Head of caudate nucleus (tissue), 42 donors: ENCODE measurements around the gene ITPRID2.
"Not testable (repeated sequence)": the region's sequence is repeated elsewhere in the genome, so short reads cannot be mapped to it uniquely, and the experiment has no call there.

Experiments used
- DNase-seq, 42 donors: peaks; one replicate each; pipeline versions ENCODE4 v3.0.0 to v3.0.0-alpha.2; 2020 to 2021; ENCODE audit warnings: mixed read lengths in 7 of 42
- intact Hi-C: fragments of 100-400 bp; cut with DNase I; formaldehyde crosslinking; loops from one replicate; pipeline ENCODE4 v1.15.0; 2022

ITPRID2 gene

GRCh38 chr2:181952404-181953226, 61.1 kb downstream of the ITPRID2 start:
- intact Hi-C loops, result no loop called here
- no peak for DNase-seq

GRCh38 chr2:181953881-181954537, 62.5 kb downstream of the ITPRID2 start:
- intact Hi-C loops, result no loop called here
- DNase-seq, result peak in 39 of 42 donors; percentile 7 to 87 (median 64)

- no peak for DNase-seq
- intact Hi-C loops, result no loop called here
Measured at GRCh38 chr2:181954538-181954883, 63.0 kb downstream of the ITPRID2 start.

- intact Hi-C loops, result no loop called here
- DNase-seq, result no peak
Measured at GRCh38 chr2:181955010-181955409, 63.5 kb downstream of the ITPRID2 start.

GRCh38 chr2:181955866-181956265, 64.3 kb downstream of the ITPRID2 start:
- DNase-seq, intact Hi-C loops: not testable (repeated sequence)

DNA sequence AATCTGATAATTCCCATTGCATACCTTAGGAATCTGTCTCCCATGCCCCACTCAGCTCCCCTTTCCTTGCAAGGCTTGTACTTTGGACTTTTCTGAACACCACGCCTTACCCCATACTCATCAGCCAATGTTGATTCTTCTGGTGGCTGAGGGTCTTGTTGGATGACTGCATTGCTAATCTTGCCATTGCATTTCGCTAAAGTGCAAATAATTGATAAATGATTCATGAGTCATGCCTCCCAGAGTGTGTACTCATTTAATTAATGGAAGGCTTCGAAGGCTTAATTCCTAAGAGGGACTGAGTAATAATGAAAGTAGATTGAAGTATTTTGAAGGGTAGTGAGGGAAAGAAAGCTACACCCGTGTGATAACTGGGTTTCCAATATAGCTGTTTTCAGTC, 66.1 kb downstream of the ITPRID2 start:
- no peak for DNase-seq
- intact Hi-C loops, result no loop called here

DNA sequence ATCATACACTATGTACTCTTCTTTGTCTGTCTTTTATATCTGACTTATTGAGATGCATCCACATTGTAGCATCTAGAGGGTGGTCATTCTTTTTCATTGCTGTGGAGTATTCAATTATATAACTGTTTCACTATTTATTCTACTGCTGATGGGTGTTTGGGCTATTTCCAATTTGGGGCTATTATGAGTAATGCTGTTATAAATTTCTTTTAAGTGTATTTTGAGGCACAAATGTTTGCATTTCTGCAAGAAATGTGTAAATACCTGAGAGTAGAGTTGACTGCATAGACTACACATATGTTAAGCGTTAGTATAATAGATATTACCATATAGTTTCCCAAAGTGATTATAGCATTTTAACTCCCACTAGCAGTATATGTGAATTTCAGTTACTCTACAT, 67.2 kb downstream of the ITPRID2 start:
- DNase-seq, result no peak
- intact Hi-C loops, result no loop called here

DNA sequence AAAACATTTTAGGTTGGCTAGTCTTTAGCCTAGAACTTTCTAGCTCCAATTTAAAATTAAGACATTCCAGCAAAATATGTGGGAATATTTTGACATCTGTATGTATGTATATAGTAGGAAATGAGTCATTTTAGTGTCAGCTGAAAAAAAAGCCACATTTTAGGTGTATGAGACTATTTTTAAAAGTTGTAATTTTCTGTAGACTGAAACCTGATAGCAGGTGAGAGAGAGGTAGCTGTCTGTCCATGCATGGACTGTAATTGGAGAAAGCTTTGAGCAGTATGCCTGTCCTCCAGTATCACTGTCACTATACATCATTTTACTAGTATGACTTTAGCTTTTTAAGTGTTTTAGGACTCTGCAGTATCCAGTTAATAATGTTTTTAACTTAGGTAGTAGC, 68.0 kb downstream of the ITPRID2 start:
- intact Hi-C loops, result no loop called here
- DNase-seq, result no peak

DNA sequence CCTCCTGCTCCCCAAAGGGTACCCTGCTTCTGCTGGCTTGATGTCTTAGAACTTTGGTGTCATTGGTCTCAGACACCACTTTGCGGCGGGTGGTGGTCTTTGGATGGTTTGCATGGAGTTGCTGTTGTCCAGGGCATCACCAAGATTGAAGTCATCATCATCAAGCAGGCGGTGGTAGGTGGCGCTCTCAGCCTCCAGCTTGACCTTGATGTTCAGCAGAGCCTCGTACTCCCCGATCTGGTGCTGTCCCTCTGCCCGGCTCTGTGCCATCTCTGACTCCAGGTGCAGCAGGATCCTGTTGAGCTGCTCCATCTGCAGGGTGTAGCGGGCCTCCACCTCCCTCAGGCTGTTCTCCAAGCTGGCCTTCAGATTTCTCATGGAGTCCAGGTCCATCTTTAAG, 69.6 kb downstream of the ITPRID2 start:
- DNase-seq, intact Hi-C loops: not testable (repeated sequence)

DNA sequence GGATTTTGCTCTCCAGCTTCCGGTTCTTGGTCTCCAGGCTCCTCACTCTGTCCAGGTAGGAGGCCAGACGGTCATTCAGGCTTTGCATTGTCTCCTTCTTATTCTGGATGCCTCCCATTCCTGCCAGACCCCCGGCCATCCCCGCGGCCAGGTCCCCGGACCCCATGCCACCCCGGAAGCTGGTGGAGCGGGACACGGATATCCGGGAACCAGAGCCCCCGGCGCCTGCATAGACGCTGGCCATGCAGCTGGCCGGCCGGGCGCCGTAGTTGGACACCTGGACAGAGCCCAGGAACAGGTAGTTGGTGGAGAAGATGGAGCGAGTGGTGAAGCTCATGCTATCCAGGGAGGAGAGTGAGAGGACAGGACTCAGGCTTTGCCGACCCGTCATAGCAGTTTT, 70.6 kb downstream of the ITPRID2 start:
- intact Hi-C loops, result no loop called here
- DNase-seq, result no peak

DNA sequence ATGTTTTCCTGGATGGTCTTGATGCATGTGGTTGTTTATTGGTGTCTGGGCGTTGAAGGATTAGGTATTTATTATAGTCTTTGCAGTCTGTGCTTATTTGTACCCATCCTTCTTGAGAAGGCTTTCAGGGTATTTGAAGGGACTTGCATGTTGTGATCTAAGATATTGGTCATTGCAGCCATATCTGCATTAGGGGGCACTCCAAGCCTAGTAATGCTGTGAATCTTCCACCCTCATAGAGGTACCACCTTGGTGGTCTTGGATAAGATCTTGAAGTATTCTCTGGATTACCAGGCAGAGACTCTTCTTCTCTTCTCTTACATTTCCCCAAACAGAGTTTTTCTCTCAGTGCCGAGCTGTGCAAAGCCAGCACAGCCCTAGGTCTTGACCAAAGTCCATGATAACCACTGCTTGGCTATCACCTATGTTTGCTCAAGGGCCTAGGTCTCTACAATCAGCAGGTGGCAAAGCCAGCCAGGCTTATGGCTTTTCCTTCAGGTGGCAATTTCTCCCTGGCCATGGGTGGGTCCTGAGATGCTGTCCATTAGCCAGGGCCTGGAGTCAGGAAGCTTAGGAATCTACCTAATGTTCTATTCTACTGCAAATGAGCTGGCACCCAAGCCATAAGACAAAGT, 78.7 kb downstream of the ITPRID2 start:
- DNase-seq, result no peak
- intact Hi-C loops, result no loop called here

GRCh38 chr2:181971032-181971431, 79.5 kb downstream of the ITPRID2 start:
- DNase-seq, result no peak
- intact Hi-C loops, result no loop called here

GRCh38 chr2:181972431-181973170, 81.1 kb downstream of the ITPRID2 start:
- intact Hi-C loops, result no loop called here

DNA sequence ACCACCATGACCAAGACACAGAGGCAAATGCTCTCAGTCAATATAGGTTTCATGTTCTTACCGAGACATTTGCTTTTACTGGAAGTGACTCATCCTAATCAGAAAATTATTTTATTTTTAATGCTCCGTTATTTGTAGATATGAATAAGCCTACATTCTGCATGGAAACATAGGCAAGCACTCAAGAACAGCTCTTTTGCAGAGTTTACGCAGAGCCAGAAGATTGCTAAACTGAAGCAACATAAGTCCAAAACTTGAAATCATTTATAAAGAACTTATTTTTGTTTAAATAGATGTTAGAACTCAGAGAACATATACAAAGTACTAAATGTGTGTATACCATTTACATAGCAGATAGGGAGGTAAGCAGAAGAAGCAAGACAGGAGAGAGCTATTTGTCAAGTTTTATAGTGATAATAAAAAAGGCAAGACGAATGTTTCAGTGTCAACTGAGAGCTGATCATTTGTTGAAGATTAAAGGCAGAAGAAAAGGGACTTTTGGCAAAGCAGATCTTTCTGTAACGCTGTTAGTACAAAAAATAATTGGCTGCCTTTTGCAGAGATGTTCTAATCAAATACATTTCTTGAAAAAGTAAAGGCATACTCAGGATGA, 81.7 kb downstream of the ITPRID2 start:
- DNase-seq, result no peak
- intact Hi-C loops, result no loop called here

More at GRCh38 chr2:181972431-181973170, 81.1 kb downstream of the ITPRID2 start:
- DNase-seq, result no peak

- DNase-seq, result no peak
- intact Hi-C loops, result no loop called here
Measured at GRCh38 chr2:181977661-181978350, 86.3 kb downstream of the ITPRID2 start.

DNA sequence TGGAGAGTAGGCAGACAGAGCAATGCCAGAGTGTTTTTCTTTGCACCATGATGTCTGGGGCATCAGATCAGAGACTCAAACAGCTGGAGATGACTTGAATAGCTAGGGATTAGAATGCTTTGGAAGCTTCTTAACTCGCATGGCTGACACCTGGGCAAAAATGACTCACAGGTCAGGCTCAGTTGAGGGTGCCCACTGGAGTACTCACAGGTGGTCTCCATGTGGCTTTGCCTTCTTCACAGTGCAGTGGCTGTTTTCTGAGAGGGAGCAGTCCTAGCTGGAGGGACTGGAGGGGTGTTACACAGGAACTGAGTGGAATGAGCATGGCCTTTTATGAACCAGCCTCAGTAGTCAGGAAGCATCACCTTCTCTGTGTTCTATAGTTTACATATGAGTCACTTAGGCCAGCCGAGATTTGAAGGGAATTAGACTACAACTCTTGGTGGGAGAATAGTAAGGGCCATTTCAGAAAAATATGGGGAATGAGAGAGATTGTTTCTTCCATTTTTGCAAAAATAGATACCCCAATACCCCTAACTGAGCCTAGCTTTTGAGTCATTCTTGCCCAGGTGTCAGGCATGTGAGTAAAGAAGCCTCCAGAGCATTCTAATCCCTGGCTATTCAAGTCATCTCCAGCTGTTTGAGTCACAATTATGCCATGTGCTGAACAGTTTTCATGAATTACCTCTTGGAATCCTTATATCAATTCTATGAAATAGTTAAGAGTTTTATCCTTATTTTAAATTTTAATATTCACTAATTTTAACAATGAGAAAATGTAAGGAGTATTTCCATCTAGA, 87.0 kb downstream of the ITPRID2 start:
- intact Hi-C loops, result no loop called here
- no peak for DNase-seq
